H1 (cell line): ENCODE data around the gene KLHL1. TPM values are rescaled to one million over a fixed set of nuclear protein-coding genes. Genes with fewer than 3 reads are reported as not detected.

Experiments used
- CTCF ChIA-PET: fragments of 300-600 bp; sonication (Branson Sonifier 250); formaldehyde crosslinking; loops from one replicate; lab custom pipeline; 2021; ENCODE audit not compliant: partially characterized antibody; lab: Charles Lee
- POLR2A ChIA-PET: fragments of 300-600 bp; sonication (Branson Sonifier 250); formaldehyde crosslinking; loops from one replicate; lab custom pipeline; 2021; ENCODE audit warnings: inconsistent platforms; ENCODE audit not compliant: partially characterized antibody; lab: Charles Lee
- DNase-seq, 2 experiments: peaks; one replicate each; pipeline versions ENCODE4 v3.0.0 to v3.0.0-alpha.2; 2010 to 2022; ENCODE audit warnings: low spot score in 2 of 2, low read depth in 1 of 2, mixed read lengths in 1 of 2
- FAIRE-seq: peaks from 2 replicates; lab custom pipeline; 2011; peaks lifted over from hg19 to GRCh38; lab: Jason Lieb, UNC
- H2AFZ ChIP-seq: 2 replicates; pipeline ENCODE4 v1.8.1; 2012; ENCODE audit warnings: low read length, inconsistent platforms
- H2AK5ac ChIP-seq: 2 replicates; pipeline ENCODE4 v1.6.1; 2013; ENCODE audit warnings: low read depth, low read length
- H2BK120ac ChIP-seq: replicated peaks from 2 replicates; pipeline ENCODE3; 2013; ENCODE audit warnings: low read depth, low read length, inconsistent platforms
- H2BK12ac ChIP-seq: 2 replicates; pipeline ENCODE4 v1.6.1; 2013; ENCODE audit warnings: low read depth, low read length
- H2BK15ac ChIP-seq: 2 replicates; pipeline ENCODE4 v1.6.1; 2013; ENCODE audit warnings: low read length
- H2BK20ac ChIP-seq: 2 replicates; pipeline ENCODE4 v1.6.1; 2013; ENCODE audit warnings: low read length
- H2BK5ac ChIP-seq: 2 replicates; pipeline ENCODE4 v1.6.1; 2013; ENCODE audit warnings: low read depth, low read length
- H3K14ac ChIP-seq: 2 replicates; pipeline ENCODE4 v1.6.1; 2013; ENCODE audit warnings: inconsistent platforms; ENCODE audit not compliant: insufficient read length
- H3K18ac ChIP-seq: 2 replicates; pipeline ENCODE4 v1.6.1; 2013; ENCODE audit warnings: low read length; ENCODE audit errors: extremely low read depth
- H3K23ac ChIP-seq: 2 replicates; pipeline ENCODE4 v1.6.1; 2013; ENCODE audit warnings: inconsistent platforms; ENCODE audit not compliant: insufficient read length
- H3K23me2 ChIP-seq: 2 replicates; pipeline ENCODE4 v1.6.1; 2013; ENCODE audit warnings: low read depth, low read length
- H3K27ac ChIP-seq: 2 replicates; pipeline ENCODE4 v1.6.1; 2011; ENCODE audit warnings: low read depth, low read length, inconsistent platforms
- H3K27me3 ChIP-seq, 4 experiments: replicated peaks in 1 of 4; 1 replicate in 1 of 4; 2 replicates in 3 of 4; pipeline versions ENCODE4 v1.6.1 to v1.8.1; 2011 to 2013; ENCODE audit warnings: low read length in 3 of 4, mild to moderate bottlenecking in 3 of 4, inconsistent platforms in 2 of 4, mixed read lengths in 2 of 4, moderate library complexity in 1 of 4; ENCODE audit not compliant: control insufficient read depth in 3 of 4, insufficient read depth in 3 of 4; ENCODE audit errors: extremely low read depth in 1 of 4
- H3K36me3 ChIP-seq, 4 experiments: 2 replicates each; pipeline versions ENCODE4 v1.6.1 to v1.8.1; 2011 to 2013; ENCODE audit warnings: mild to moderate bottlenecking in 4 of 4, low read length in 3 of 4, moderate library complexity in 2 of 4, control low read depth in 1 of 4, inconsistent platforms in 1 of 4; ENCODE audit not compliant: insufficient read depth in 4 of 4, control insufficient read depth in 2 of 4
- H3K4ac ChIP-seq: replicated peaks from 2 replicates; pipeline ENCODE3; 2013; ENCODE audit warnings: low read length, low read depth, mixed read lengths, inconsistent platforms; ENCODE audit not compliant: insufficient read length
- H3K4me1 ChIP-seq, 4 experiments: replicated peaks in 1 of 4; 1 replicate in 1 of 4; 2 replicates in 3 of 4; pipeline versions ENCODE4 v1.6.1 to v1.8.1; 2011 to 2013; ENCODE audit warnings: low read length in 3 of 4, inconsistent platforms in 2 of 4, mixed read lengths in 1 of 4; ENCODE audit not compliant: insufficient read depth in 4 of 4, control insufficient read depth in 3 of 4
- H3K4me2 ChIP-seq, 2 experiments: 2 replicates each; pipeline versions ENCODE4 v1.6.1 to v1.8.1; 2011 to 2013; ENCODE audit warnings: low read depth in 2 of 2, low read length in 2 of 2, control low read depth in 1 of 2, inconsistent platforms in 1 of 2, mild to moderate bottlenecking in 1 of 2; ENCODE audit not compliant: insufficient read depth in 1 of 2
- H3K4me3 ChIP-seq, 4 experiments: fragments of 200-600, 300-600 bp in 1 of 4; sonication (generic), shearing (Covaris generic), sonication (Bioruptor Twin) in 1 of 4; 2 replicates each; pipeline versions ENCODE4 v1.5.1 to v1.8.1; 2011 to 2016; ENCODE audit warnings: low read length in 4 of 4, low read depth in 3 of 4, control low read depth in 2 of 4, inconsistent platforms in 2 of 4, mild to moderate bottlenecking in 2 of 4, mixed read lengths in 1 of 4, moderate library complexity in 1 of 4; ENCODE audit not compliant: insufficient read depth in 2 of 4; ENCODE audit errors: extremely low read depth in 1 of 4
- H3K56ac ChIP-seq: replicated peaks from 2 replicates; pipeline ENCODE3; 2013; ENCODE audit warnings: low read depth, mild to moderate bottlenecking, mixed read lengths, low read length, inconsistent platforms; ENCODE audit not compliant: insufficient read length
- H3K79me1 ChIP-seq: 2 replicates; pipeline ENCODE4 v1.6.1; 2013; ENCODE audit warnings: low read depth, low read length, control low read depth
- H3K79me2 ChIP-seq, 2 experiments: 2 replicates each; pipeline versions ENCODE4 v1.6.1 to v1.8.1; 2012 to 2013; ENCODE audit warnings: low read length in 2 of 2, mild to moderate bottlenecking in 2 of 2, inconsistent platforms in 1 of 2; ENCODE audit not compliant: insufficient read depth in 2 of 2, control insufficient read depth in 1 of 2
- H3K9ac ChIP-seq, 4 experiments: replicated peaks in 1 of 4; 1 replicate in 1 of 4; 2 replicates in 3 of 4; pipeline versions ENCODE4 v1.6.1 to v1.8.1; 2011 to 2013; ENCODE audit warnings: low read depth in 3 of 4, low read length in 3 of 4, control low read depth in 2 of 4, mild to moderate bottlenecking in 2 of 4, moderate library complexity in 2 of 4, inconsistent platforms in 1 of 4; ENCODE audit errors: extremely low read depth in 1 of 4
- H3K9me3 ChIP-seq, 2 experiments: 2 replicates each; pipeline versions ENCODE4 v1.6.1 to v1.8.1; 2012 to 2013; ENCODE audit warnings: mild to moderate bottlenecking in 2 of 2, moderate library complexity in 2 of 2, control low read depth in 1 of 2, inconsistent platforms in 1 of 2, low read depth in 1 of 2, low read length in 1 of 2, mixed read lengths in 1 of 2; ENCODE audit not compliant: insufficient read depth in 2 of 2
- H4K20me1 ChIP-seq, 2 experiments: replicated peaks in 1 of 2; 2 replicates each; pipeline versions ENCODE3 to v1.8.1; 2011 to 2013; ENCODE audit warnings: inconsistent platforms in 2 of 2, low read length in 2 of 2, mild to moderate bottlenecking in 1 of 2; ENCODE audit not compliant: insufficient read depth in 2 of 2, control insufficient read depth in 1 of 2
- H4K5ac ChIP-seq: 2 replicates; pipeline ENCODE4 v1.6.1; 2013; ENCODE audit warnings: low read length, low read depth, mixed read lengths, inconsistent platforms; ENCODE audit not compliant: insufficient read length
- H4K8ac ChIP-seq: 2 replicates; pipeline ENCODE4 v1.8.0; 2013; ENCODE audit warnings: mild to moderate bottlenecking, moderate library complexity, low read length, inconsistent platforms; ENCODE audit not compliant: insufficient read depth; ENCODE audit errors: extremely low read depth
- H4K91ac ChIP-seq: replicated peaks from 2 replicates; pipeline ENCODE3; 2013; ENCODE audit warnings: low read length, mixed read lengths, inconsistent platforms; ENCODE audit not compliant: insufficient read length
- ATF3 ChIP-seq: IDR thresholded peaks from 2 replicates; pipeline ENCODE4 v1.6.1; 2011; ENCODE audit warnings: low read depth, mild to moderate bottlenecking, low read length; ENCODE audit not compliant: insufficient read depth
- CBX5 ChIP-seq: fragments of 300-800, 300-1000 bp; sonication (generic); IDR thresholded peaks from 2 replicates; pipeline ENCODE4 v1.7.1; 2016; ENCODE audit warnings: antibody characterized with exemption, low read length, low read depth
- CTBP2 ChIP-seq: IDR thresholded peaks from 2 replicates; pipeline ENCODE4 v1.7.0; 2011; ENCODE audit warnings: borderline replicate concordance, mild to moderate bottlenecking, moderate library complexity, mixed read lengths, low read length; ENCODE audit not compliant: insufficient read depth, insufficient read length
- FOSL1 ChIP-seq: IDR thresholded peaks from 2 replicates; pipeline ENCODE4 v1.6.1; 2011; ENCODE audit warnings: mild to moderate bottlenecking, low read depth, low read length, moderate library complexity; ENCODE audit not compliant: insufficient read depth
- POU5F1 ChIP-seq: IDR thresholded peaks from 2 replicates; pipeline ENCODE4 v1.6.1; 2011; ENCODE audit warnings: low read depth, mild to moderate bottlenecking, low read length, moderate library complexity
- RXRA ChIP-seq: IDR thresholded peaks from 2 replicates; pipeline ENCODE4 v1.6.1; 2011; ENCODE audit warnings: low read depth, mild to moderate bottlenecking, low read length, moderate library complexity; ENCODE audit not compliant: insufficient read depth
- SP1 ChIP-seq: IDR thresholded peaks from 2 replicates; pipeline ENCODE4 v1.6.1; 2011; ENCODE audit warnings: low read depth, low read length
- SRF ChIP-seq: IDR thresholded peaks from 2 replicates; pipeline ENCODE4 v1.6.1; 2011; ENCODE audit warnings: mild to moderate bottlenecking, low read depth, low read length, moderate library complexity
- YY1 ChIP-seq: IDR thresholded peaks from 2 replicates; pipeline ENCODE4 v1.6.1; 2011; ENCODE audit warnings: low read depth, mild to moderate bottlenecking, low read length
- WGBS, 2 experiments: shearing (Covaris generic) in 1 of 2; methylation state at CpG; one replicate each; pipeline versions ENCODE4 v1.1.6 to v1.1.7; 2013 to 2015; ENCODE audit warnings: low lambda C conversion rate in 2 of 2, mixed read lengths in 2 of 2, inconsistent platforms in 1 of 2, low coverage in 1 of 2, missing lambda C conversion rate in 1 of 2; ENCODE audit not compliant: insufficient replicate concordance in 2 of 2, insufficient coverage in 1 of 2, insufficient read length in 1 of 2; ENCODE audit errors: extremely low coverage in 1 of 2, missing lambda C conversion rate in 1 of 2; 5-methylcytosine and 5-hydroxymethylcytosine counted together
- polyA plus RNA-seq, 7 experiments: library from polyadenylated mRNA; depleted of rRNA in 3 of 7; stranded (reverse) in 5 of 7; unstranded in 2 of 7; fragments of >200 nt in 5 of 7; fragments of 200-250 nt in 2 of 7; gene quantifications; 1 replicate in 5 of 7; 2 replicates in 1 of 7; 4 replicates in 1 of 7; pipeline versions ENCODE4 v1.2.1 to v1.2.3, GENCODE V29; 2011 to 2013; ENCODE audit warnings: missing spikeins in 2 of 7, mixed read lengths in 2 of 7
- total RNA-seq: library from RNA; stranded (reverse); fragmentation: NEBNext Ultra II Directional; extraction: Animal tissue kit (Norgen Biotek cat#: 25700); gene quantifications from 2 replicates; pipeline ENCODE4 v1.2.1, GENCODE V29; 2021

The KLHL1 gene
- total and polyA plus RNA-seq, 2 of the 8 experiments (the other 6 are each of a cell fraction or from before 2014, with no cell fraction given): not detected

- Histone ChIP-seq H3K4me2 (no peak overlapping the region), H2AK5ac (no peak overlapping the region), H4K91ac (no peak overlapping the region), H3K4me3 (no peak overlapping the region), H4K5ac (no peak overlapping the region), H4K8ac (no peak overlapping the region), H2BK5ac (no peak overlapping the region), H3K9me3 (no peaks in the 10 kb centered on the region), H3K9ac (no peak overlapping the region), H2BK20ac (no peak overlapping the region), H3K36me3 (no peaks in the 10 kb centered on the region), H3K4ac (no peak overlapping the region), H3K27me3 (no peaks in the 10 kb centered on the region), H3K23ac (no peak overlapping the region), H3K14ac (no peak overlapping the region), H2AFZ (no peak overlapping the region), H3K4me1 (no peaks in the 10 kb centered on the region), H3K79me2 (no peaks in the 10 kb centered on the region), H2BK12ac (no peak overlapping the region), H4K20me1 (no peaks in the 10 kb centered on the region), H3K27ac (no peak overlapping the region), H2BK120ac (no peak overlapping the region), H2BK15ac (no peak overlapping the region), H3K56ac (no peak overlapping the region), H3K79me1 (no peaks in the 10 kb centered on the region), H3K23me2 (no peaks in the 10 kb centered on the region), H3K18ac (no peak overlapping the region)
- DNase-seq (no peak), FAIRE-seq (no peak)
- ChIA-PET CTCF (interaction anchor here (0.7 kb wide), 1 partner anchor 329 kb away, joined by 3 read pairs; no protein-coding TSS in a partner anchor), POLR2A (no interaction called here)
- TF ChIP-seq YY1 (no peak), RXRA (no peak), CBX5 (no peak), SP1 (no peak), CTBP2 (no peak), POU5F1 (no peak), ATF3 (no peak), SRF (no peak), FOSL1 (no peak)
- WGBS, 2 experiments: 90% methylated on average over 3 of the region's 3 CpGs; no CpG with 5 or more reads in 1 of the 2 experiments
These were observed 338.6 kb downstream of the KLHL1 start for GRCh38 chr13:69769608-69770007.
